CD4-positive, alpha-beta T cell treated with Interleukin-17A for 4 hours (primary cell): Measurements from ENCODE around the gene ODC1.

Source experiments
- DNase-seq: peaks from one replicate; pipeline ENCODE4 v3.0.0-alpha.2; 2020; ENCODE audit warnings: mixed read lengths

Gene ODC1

DNA sequence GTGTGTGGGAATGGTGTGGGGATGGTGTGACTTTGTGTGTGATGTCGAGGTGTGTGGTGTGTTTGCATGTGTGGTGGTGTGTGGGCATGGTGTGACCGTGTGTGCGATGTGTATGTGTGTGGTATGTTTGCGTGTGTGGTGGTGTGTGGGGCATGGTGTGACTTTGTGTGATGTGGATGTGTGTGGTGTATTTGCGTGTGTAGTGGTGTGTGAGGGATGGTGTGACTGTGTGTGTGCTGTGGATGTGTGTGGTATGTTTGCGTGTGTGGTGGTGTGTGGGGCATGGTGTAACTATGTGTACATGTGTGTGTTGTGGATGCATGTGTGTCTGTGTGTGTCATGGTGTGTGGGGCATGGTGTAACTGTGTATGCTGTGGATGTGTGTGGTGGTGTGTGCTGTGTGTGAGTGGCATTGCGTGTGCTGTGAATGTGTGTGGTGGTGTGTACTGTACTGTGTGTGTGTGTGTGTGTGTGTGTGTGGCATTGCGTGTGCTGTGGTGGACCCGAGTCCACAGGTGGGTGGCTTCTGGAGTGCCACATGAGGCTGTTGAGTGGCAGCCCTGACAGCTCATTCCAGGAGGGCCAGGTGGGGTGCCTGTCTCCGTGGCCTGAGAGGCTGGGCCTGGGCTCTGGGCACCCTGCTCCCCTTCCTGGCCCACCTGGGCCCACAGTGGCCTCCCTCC lies 14.7 kb downstream of the ODC1 start:
- DNase-seq: no peak

DNA sequence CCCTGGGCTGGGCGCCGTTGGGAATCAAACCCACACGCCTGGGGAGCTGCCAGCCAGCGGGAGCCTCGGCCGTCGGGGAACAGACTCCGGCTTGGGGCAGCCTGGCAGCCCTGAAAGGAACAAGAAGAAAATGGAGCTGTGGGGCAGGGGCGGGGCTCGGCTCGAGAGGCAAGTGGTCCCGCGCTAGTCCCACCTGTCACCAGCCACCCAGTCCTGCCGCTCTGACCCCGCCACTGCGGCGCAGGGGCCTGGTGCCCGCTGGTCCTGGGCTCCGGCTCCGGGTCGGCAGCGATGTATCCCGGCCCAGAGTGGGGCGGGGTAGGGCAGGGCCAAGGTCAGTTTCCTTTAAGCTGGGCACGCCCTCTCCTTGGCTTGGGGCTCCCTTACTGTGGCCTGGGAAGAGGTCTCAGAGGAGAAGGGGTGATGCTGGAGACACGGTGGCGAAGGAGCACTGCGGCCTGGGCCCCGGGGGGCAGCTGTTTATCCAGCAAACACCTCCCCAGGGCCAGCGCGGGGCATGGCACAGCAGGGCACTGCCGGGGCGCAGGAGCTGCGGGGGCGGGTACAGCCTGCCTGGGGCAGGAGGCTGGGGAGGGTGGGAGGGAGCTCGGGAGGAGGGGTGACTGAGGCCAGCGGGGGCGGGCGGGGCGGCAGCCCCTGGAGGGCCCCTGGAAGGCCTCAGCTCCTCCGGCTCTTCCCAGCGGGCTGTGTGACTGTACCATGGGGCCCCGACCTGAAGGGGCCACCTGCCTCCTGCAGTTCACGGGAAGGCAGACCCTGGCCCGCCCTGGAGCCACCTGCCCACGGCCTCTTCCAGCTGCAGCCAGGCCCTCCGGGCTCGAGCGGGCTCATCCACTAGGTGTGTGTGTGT lies 15.6 kb downstream of the ODC1 start:
- no peak for DNase-seq

DNA sequence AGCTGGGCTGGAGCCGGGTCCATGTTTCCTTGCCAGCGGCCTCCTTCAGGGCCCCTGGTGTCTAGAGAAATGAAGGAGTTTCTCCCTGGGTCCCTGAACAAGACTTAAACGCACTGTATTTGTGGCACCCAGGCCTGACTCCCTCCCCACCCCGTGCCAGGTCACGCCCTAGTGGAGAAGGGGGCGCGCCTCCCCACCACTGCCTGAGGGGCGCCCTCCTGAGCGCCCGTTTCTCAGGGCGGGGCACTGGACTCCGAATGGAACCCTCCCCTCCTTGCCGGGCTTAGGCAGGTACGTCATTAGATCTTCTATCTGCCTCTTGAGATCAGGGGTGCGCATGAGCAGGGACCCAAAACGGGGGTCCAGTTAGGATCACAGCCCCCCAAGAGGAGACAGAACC lies 16.3 kb downstream of the ODC1 start:
- no peak for DNase-seq

- no peak for DNase-seq
These were observed 17.1 kb downstream of the ODC1 start for GRCh38 chr2:10430886-10431622.

DNA sequence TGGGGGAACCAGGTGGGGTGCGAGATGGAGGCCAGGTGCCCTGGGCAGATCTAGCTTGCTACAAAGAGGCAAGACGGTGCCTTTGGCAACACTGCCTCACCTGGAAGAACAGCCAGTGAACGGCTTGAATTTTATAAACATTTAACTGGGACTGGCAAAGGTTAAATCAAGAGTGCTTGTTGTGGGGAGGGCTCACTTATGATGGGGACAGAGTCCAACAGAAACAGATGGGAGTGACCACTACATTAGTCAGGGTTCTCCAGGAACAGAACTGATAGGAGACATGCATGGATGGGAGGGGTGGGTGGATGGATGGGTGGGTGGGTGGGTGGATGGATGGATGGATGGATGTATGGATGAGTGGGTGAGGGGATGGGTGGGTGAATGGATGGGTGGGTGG lies 19.2 kb downstream of the ODC1 start:
- DNase-seq: no peak

GRCh38 chr2:10428355-10428754 lies 19.8 kb downstream of the ODC1 start:
- no peak for DNase-seq

- DNase-seq: no peak
These were observed 20.5 kb downstream of the ODC1 start for GRCh38 chr2:10427618-10427949.

GRCh38 chr2:10426726-10427617 lies 21.2 kb downstream of the ODC1 start:
- no peak for DNase-seq

DNA sequence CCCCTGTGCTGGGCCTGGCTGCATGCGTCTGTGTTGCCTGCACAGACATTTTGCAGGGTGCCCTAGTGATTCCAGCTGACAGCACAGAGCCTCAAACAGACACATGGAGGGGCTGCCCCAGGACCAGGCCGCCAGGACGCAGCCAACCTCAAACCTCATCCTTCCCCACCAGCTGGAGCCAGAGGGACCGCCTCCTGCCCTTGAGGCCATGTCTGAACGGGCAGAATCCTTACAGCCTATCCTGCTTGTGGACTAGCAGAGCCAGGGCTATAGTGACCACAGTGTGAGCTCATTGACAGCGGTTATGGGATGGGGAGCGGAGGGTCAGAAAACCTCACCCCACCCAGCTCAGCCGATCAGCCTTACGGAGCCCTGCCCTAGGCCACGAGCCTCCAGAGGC lies 22.4 kb downstream of the ODC1 start:
- DNase-seq: no peak

- no peak for DNase-seq
These were observed 23.1 kb downstream of the ODC1 start for GRCh38 chr2:10424916-10425505.

- no peak for DNase-seq
These were observed 24.1 kb downstream of the ODC1 start for GRCh38 chr2:10424051-10424450.

DNA sequence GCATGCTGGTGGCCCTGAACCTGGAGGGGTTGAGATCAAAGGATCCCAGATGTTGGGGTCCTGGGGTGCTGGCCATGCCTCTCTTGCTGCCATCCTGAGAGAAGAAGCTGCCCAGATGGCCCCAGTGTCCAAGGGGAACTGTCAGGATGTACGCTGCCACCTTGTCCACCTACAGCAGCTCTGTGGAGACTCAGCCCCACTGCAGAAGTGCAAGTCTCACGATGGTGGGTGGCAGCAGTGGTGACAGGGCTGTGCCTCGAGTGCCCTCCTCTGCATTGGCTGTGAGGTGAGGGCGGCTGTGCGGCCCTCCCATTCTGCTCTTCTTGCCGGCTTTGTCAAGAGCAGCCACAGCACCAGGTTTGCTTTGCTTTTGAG lies 24.7 kb downstream of the ODC1 start:
- no peak for DNase-seq

DNA sequence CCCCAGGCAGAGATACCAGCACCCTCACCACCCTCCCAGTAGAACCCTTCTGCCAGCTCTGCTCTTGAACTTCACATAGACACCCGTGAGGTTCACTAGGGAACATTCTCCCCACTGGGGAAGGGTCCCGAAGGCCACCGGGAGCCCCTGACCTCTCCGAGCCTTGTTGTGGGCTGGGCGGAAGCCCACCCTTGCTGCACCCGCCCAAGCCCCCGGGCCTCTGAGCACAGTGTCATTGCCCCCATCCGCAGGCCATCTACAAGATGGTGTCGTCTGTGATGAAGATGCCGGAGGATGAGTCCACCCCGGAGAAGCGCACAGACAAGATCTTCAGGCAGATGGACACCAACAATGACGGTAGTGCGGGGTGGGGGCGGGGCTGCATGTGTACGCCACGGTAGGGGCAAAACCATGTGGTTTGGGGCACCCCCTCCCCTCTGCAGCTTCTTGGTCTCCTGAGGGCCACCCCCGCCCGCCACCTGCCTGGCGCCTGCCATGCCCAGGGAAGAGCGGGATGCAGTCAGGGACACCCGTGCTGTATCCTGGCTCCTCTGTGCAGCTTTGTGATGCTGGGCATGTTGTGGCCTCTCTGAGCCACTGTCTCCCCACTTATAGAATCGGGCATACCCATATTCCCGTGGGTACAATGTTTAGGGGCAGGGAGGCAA lies 25.3 kb downstream of the ODC1 start:
- DNase-seq: no peak

DNA sequence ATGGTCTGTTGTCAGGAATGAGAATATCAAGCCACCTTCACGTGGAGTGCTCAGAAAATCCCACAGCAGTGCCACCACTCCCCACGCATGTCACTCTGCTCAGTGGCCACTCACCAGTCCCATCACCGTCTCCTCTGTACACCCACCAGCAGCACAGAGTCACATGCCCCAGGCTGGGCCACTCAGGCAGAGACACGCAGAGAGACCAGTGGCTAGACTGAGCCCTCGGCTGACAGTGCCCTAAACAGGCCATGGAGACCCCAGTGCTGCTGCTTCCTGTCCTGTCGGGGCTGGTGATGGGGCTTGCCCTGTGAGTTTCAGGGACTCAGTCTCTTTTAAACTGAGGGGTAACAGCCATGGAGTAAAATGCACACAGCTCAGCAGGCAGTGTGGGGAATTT lies 25.9 kb downstream of the ODC1 start:
- DNase-seq: no peak

GRCh38 chr2:10419553-10420257 lies 28.4 kb downstream of the ODC1 start:
- no peak for DNase-seq

DNA sequence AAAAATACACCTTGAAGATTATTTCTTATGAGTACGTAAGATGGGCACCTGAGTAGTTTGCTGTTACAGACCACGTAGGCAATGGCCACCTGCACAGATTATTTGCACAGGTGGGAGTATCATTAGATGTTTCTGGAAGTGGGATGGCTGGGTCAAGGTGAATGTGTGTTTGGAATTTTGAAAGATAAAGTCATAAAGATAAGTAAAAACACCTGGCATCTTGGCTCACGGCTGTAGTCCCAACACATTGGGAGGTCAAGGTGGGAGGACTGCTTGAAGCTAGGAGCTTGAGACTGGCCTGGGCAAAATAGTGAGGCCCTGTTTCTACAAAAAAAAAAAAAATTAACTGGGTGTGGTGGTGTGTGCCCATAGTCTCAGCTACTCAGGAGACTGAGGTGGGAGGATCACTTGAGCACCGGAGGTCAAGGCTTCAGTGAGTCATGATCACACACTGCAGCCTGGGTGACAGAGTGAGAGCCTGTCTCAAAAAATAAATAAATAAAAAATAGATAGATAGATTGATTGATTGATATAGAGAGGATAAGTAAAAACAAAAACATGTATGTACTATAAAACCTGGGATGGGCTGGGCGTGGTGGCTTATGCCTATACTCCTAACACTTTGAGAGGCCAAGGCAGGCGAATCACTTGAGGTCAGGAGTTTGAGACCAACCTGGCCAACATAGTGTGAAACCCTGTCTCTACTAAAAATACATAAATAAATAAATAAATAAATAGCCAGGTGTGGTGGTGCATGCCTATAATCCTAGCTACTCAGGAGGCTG lies 30.4 kb downstream of the ODC1 start:
- DNase-seq: no peak

GRCh38 chr2:10415640-10416039 lies 32.5 kb downstream of the ODC1 start:
- no peak for DNase-seq

DNA sequence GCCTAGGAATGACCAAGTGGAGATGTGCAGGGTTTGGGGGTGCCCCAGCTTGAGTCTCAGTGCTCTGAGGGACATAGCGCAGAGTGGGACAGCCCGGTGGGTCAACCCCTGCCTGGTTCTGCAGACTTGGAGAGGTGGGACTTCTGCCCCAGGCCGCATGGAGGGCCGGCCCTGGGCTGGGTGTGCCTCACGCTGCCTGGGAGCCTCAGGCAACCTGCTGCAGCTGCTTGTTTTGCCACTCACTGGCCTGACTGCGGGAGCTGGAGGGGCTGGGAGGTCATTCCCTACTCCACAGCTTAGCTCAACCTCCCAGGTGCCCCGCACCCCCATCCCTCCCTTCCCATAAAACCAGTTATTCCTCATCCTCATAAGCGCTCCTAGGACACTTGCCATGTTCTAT lies 33.1 kb downstream of the ODC1 start:
- DNase-seq: no peak

- no peak for DNase-seq
These were observed 33.5 kb downstream of the ODC1 start for GRCh38 chr2:10414591-10414990.

GRCh38 chr2:10413991-10414451 lies 34.1 kb downstream of the ODC1 start:
- no peak for DNase-seq
